ENCODE measurements around the gene HEPHL1. TPM values are rescaled to one million over a fixed set of nuclear protein-coding genes. Genes with fewer than 3 reads are reported as not detected.

The HEPHL1 gene
- total RNA-seq, 1 experiment from 2014 or later, result not detected

DNA sequence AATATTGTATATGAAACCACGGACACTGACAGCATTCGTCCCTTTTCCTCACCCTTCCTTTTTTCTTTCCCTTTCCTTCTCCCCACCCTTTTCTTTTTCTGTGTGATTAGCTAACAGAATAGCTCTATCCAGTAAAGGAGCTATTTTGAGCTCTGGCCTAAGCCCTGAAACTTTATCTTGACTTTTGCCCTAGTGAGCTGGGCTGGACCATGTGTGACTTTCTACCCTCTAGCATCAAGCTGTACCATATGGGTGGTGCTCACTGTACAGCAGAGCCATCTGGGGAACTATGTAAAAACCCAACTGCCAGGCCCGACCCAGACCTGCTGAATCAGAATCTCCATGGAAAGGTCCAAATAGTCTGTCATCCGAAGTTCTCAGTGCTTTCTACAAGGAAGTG is 85.6 kb downstream of the HEPHL1 start:
- ATAC-seq, result no peak
- TF ChIP-seq RAD21 (IDR thresholded peaks at IDR 0.05; ENCODE audit: low read depth) (no peak), ZFX (IDR thresholded peaks at IDR 0.05) (no peak), SP1 (IDR thresholded peaks at IDR 0.05; ENCODE audit: low read depth) (no peak), YY1 (IDR thresholded peaks at IDR 0.05; ENCODE audit: extremely low read depth, insufficient replicate concordance, low read depth, low read length) (no peak), EGR1 (IDR thresholded peaks at IDR 0.05; ENCODE audit: low read depth) (no peak), SRF (IDR thresholded peaks at IDR 0.05; ENCODE audit: low read depth) (no peak), CEBPB (IDR thresholded peaks at IDR 0.05; ENCODE audit: low read depth) (no peak), JUND (IDR thresholded peaks at IDR 0.05) (no peak), FOSL1 (IDR thresholded peaks at IDR 0.05; ENCODE audit: low read depth) (no peak), TCF7L2 (IDR thresholded peaks at IDR 0.05; ENCODE audit: borderline replicate concordance, extremely low read depth, insufficient read depth, insufficient read length) (no peak), POLR2AphosphoS5 (IDR thresholded peaks at IDR 0.05; ENCODE audit: low read depth, low read length) (no peak), SIN3A (IDR thresholded peaks at IDR 0.05; ENCODE audit: low read depth) (no peak), ELF1 (IDR thresholded peaks at IDR 0.05; ENCODE audit: borderline replicate concordance, low read depth) (no peak)
- TF ChIP-seq, protein P1, sequence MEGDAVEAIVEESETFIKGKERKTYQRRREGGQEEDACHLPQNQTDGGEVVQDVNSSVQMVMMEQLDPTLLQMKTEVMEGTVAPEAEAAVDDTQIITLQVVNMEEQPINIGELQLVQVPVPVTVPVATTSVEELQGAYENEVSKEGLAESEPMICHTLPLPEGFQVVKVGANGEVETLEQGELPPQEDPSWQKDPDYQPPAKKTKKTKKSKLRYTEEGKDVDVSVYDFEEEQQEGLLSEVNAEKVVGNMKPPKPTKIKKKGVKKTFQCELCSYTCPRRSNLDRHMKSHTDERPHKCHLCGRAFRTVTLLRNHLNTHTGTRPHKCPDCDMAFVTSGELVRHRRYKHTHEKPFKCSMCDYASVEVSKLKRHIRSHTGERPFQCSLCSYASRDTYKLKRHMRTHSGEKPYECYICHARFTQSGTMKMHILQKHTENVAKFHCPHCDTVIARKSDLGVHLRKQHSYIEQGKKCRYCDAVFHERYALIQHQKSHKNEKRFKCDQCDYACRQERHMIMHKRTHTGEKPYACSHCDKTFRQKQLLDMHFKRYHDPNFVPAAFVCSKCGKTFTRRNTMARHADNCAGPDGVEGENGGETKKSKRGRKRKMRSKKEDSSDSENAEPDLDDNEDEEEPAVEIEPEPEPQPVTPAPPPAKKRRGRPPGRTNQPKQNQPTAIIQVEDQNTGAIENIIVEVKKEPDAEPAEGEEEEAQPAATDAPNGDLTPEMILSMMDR (IDR thresholded peaks at IDR 0.05 in 2 of 3, conservative IDR thresholded peaks at IDR 0.05 in 1 of 3; ENCODE audit: borderline replicate concordance in 1 of 3, insufficient read depth in 1 of 3, low read depth in 2 of 3, low read length in 2 of 3), result no peak
- TF ChIP-seq, protein P2, sequence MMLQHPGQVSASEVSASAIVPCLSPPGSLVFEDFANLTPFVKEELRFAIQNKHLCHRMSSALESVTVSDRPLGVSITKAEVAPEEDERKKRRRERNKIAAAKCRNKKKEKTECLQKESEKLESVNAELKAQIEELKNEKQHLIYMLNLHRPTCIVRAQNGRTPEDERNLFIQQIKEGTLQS (IDR thresholded peaks at IDR 0.05), result no peak
- TF ChIP-seq, protein P3, sequence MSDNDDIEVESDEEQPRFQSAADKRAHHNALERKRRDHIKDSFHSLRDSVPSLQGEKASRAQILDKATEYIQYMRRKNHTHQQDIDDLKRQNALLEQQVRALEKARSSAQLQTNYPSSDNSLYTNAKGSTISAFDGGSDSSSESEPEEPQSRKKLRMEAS (IDR thresholded peaks at IDR 0.05), result no peak
- TF ChIP-seq, protein P4, sequence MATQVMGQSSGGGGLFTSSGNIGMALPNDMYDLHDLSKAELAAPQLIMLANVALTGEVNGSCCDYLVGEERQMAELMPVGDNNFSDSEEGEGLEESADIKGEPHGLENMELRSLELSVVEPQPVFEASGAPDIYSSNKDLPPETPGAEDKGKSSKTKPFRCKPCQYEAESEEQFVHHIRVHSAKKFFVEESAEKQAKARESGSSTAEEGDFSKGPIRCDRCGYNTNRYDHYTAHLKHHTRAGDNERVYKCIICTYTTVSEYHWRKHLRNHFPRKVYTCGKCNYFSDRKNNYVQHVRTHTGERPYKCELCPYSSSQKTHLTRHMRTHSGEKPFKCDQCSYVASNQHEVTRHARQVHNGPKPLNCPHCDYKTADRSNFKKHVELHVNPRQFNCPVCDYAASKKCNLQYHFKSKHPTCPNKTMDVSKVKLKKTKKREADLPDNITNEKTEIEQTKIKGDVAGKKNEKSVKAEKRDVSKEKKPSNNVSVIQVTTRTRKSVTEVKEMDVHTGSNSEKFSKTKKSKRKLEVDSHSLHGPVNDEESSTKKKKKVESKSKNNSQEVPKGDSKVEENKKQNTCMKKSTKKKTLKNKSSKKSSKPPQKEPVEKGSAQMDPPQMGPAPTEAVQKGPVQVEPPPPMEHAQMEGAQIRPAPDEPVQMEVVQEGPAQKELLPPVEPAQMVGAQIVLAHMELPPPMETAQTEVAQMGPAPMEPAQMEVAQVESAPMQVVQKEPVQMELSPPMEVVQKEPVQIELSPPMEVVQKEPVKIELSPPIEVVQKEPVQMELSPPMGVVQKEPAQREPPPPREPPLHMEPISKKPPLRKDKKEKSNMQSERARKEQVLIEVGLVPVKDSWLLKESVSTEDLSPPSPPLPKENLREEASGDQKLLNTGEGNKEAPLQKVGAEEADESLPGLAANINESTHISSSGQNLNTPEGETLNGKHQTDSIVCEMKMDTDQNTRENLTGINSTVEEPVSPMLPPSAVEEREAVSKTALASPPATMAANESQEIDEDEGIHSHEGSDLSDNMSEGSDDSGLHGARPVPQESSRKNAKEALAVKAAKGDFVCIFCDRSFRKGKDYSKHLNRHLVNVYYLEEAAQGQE (IDR thresholded peaks at IDR 0.05; ENCODE audit: low read depth), result no peak
- TF ChIP-seq, protein P5, sequence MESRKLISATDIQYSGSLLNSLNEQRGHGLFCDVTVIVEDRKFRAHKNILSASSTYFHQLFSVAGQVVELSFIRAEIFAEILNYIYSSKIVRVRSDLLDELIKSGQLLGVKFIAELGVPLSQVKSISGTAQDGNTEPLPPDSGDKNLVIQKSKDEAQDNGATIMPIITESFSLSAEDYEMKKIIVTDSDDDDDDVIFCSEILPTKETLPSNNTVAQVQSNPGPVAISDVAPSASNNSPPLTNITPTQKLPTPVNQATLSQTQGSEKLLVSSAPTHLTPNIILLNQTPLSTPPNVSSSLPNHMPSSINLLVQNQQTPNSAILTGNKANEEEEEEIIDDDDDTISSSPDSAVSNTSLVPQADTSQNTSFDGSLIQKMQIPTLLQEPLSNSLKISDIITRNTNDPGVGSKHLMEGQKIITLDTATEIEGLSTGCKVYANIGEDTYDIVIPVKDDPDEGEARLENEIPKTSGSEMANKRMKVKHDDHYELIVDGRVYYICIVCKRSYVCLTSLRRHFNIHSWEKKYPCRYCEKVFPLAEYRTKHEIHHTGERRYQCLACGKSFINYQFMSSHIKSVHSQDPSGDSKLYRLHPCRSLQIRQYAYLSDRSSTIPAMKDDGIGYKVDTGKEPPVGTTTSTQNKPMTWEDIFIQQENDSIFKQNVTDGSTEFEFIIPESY (IDR thresholded peaks at IDR 0.05; ENCODE audit: extremely low read depth, insufficient replicate concordance, low read length), result no peak
- Histone ChIP-seq H3K4me2 (ENCODE audit: low read length) (no peak overlapping the region), H2AFZ (ENCODE audit: low read depth, low read length, poor library complexity, severe bottlenecking) (no peak overlapping the region), H3K9me3 (ENCODE audit: control insufficient read depth in 1 of 2, insufficient read depth in 1 of 2, low read depth in 1 of 2, low read length in 2 of 2) (no peaks in the 10 kb centered on the region), H3K27ac (ENCODE audit: low read depth, low read length) (no peak overlapping the region), H3K9ac (ENCODE audit: low read length) (no peak overlapping the region), H3K9me2 (ENCODE audit: insufficient read depth) (no peaks in the 10 kb centered on the region), H3K4me1 (ENCODE audit: control insufficient read depth in 1 of 2, insufficient read depth in 2 of 2, low read length in 2 of 2) (no peaks in the 10 kb centered on the region), H3K4me3 (replicated peaks in 1 of 2; ENCODE audit: low read depth in 1 of 2, low read length in 2 of 2) (no peak overlapping the region), H3K36me3 (ENCODE audit: control insufficient read depth in 1 of 2, insufficient read depth in 2 of 2, low read length in 2 of 2) (no peaks in the 10 kb centered on the region), H4K20me1 (ENCODE audit: insufficient read depth) (no peaks in the 10 kb centered on the region), H3K79me2 (ENCODE audit: insufficient read depth, low read length) (no peaks in the 10 kb centered on the region), H3K27me3 (ENCODE audit: insufficient read depth, low read length) (no peaks in the 10 kb centered on the region)
- no TSS peak for BruUV-seq (replicated peaks)
- intact Hi-C loops (cut with micrococcal nuclease), result loop anchor here (5.0 kb wide), 1 partner anchor 184 kb away; no protein-coding TSS in a partner anchor
- no peak for DNase-seq (ENCODE audit: low read depth, low spot score)
- CTCF ChIA-PET, result no interaction called here
- POLR2A ChIA-PET, result no interaction called here
- RAD21 ChIA-PET (ENCODE audit: low non-redundant PET in 1 of 2, low total read pairs in 2 of 2, uncharacterized antibody in 2 of 2, unreplicated experiment in 2 of 2), result interaction anchor here in 1 of 2 experiments (0.6 kb wide), 1 partner anchor 1694 kb away, joined by 4 read pairs; no protein-coding TSS in a partner anchor

All from HCT116 (cell line).